ENCODE results near the gene TYROBP. TPM values are rescaled to one million over a fixed set of nuclear protein-coding genes. Genes with fewer than 3 reads are reported as not detected.
"Not testable (repeated sequence)": the region's sequence is repeated elsewhere in the genome, so short reads cannot be mapped to it uniquely, and the experiment has no call there.

Gene TYROBP
- total RNA-seq, 1 donor from 2014 or later = 31.5 TPM

- no peak overlapping the region for H3K4me3 ChIP-seq
- H3K4me1 ChIP-seq = peaks cover 3 to 10% of the 10 kb centered on the region in 2 donors
- no peak for DNase-seq (ENCODE audit: low spot score in 2 of 2)
- TF ChIP-seq, protein P1, sequence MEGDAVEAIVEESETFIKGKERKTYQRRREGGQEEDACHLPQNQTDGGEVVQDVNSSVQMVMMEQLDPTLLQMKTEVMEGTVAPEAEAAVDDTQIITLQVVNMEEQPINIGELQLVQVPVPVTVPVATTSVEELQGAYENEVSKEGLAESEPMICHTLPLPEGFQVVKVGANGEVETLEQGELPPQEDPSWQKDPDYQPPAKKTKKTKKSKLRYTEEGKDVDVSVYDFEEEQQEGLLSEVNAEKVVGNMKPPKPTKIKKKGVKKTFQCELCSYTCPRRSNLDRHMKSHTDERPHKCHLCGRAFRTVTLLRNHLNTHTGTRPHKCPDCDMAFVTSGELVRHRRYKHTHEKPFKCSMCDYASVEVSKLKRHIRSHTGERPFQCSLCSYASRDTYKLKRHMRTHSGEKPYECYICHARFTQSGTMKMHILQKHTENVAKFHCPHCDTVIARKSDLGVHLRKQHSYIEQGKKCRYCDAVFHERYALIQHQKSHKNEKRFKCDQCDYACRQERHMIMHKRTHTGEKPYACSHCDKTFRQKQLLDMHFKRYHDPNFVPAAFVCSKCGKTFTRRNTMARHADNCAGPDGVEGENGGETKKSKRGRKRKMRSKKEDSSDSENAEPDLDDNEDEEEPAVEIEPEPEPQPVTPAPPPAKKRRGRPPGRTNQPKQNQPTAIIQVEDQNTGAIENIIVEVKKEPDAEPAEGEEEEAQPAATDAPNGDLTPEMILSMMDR (IDR thresholded peaks at IDR 0.05) = no peak
- peaks cover 15 to 44% of the 10 kb centered on the region in 2 donors for H3K36me3 ChIP-seq
- no peaks in the 10 kb centered on the region for H3K27me3 ChIP-seq
- intact Hi-C loops (cut with DNase I) = loop anchor here (10.0 kb wide), 1 partner anchor 121 kb away; the partner anchor contains the start of gene ARHGAP33
- H3K9me3 ChIP-seq = no peaks in the 10 kb centered on the region
- no peak overlapping the region for H3K27ac ChIP-seq
These were observed 12.0 kb downstream of the TYROBP start for GRCh38 chr19:35895911-35896642.

- TF ChIP-seq, protein P1 (IDR thresholded peaks at IDR 0.05) = no peak
- Histone ChIP-seq H3K27ac (no peak overlapping the region), H3K36me3 (peaks cover 32 to 62% of the 10 kb centered on the region in 2 donors), H3K4me1 (peaks cover 3 to 10% of the 10 kb centered on the region in 2 donors), H3K27me3 (no peaks in the 10 kb centered on the region), H3K4me3 (no peak overlapping the region), H3K9me3 (no peaks in the 10 kb centered on the region)
- DNase-seq (ENCODE audit: low spot score in 2 of 2) = no peak
- intact Hi-C loops (cut with DNase I) = loop anchor here (10.0 kb wide), 1 partner anchor 120 kb away; the partner anchor contains the start of gene ARHGAP33
These were observed 13.8 kb downstream of the TYROBP start for GRCh38 chr19:35894342-35894741.

GRCh38 chr19:35891819-35892218 lies 16.3 kb downstream of the TYROBP start:
- H3K27ac ChIP-seq; H3K4me1 ChIP-seq; H3K27me3 ChIP-seq; H3K9me3 ChIP-seq; H3K4me3 ChIP-seq; DNase-seq (ENCODE audit: low spot score in 2 of 2): not testable (repeated sequence)
- H3K36me3 ChIP-seq = peaks cover 46 to 84% of the 10 kb centered on the region in 2 donors
- intact Hi-C loops (cut with DNase I) = loop anchor here (10.0 kb wide), 1 partner anchor 117 kb away; the partner anchor contains the start of gene ARHGAP33

DNA sequence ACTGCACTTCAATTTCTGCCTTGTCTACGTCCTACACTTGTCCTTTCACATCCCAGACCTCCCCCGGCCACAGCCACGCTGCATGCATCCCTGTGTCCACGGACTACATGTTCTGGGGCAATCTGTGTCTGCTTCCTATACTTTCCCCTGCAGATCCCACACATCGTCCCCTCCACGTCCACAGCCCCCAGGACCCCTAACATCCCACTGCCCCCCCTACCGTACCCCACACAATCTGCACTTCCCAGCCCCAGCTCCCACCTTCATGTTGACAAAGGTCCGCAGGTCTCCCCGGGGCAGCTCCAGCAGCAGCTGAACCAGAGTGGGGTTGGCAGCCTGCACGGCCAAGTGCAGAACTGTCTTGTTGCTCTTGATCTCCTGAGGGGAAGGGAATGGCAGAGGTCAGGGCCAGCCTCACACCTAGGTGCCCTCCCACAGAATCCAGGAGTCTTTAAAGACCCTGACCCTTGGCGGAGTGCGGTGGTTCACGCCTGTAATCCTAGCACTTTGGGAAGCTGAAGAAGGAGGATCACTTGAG lies 17.9 kb downstream of the TYROBP start:
- no peak for DNase-seq (ENCODE audit: low spot score in 2 of 2)
- intact Hi-C loops (cut with DNase I) = loop anchor here (10.0 kb wide), 1 partner anchor 115 kb away; the partner anchor contains the start of gene ARHGAP33
- H3K36me3 ChIP-seq = peaks cover 36 to 68% of the 10 kb centered on the region in 2 donors

DNA sequence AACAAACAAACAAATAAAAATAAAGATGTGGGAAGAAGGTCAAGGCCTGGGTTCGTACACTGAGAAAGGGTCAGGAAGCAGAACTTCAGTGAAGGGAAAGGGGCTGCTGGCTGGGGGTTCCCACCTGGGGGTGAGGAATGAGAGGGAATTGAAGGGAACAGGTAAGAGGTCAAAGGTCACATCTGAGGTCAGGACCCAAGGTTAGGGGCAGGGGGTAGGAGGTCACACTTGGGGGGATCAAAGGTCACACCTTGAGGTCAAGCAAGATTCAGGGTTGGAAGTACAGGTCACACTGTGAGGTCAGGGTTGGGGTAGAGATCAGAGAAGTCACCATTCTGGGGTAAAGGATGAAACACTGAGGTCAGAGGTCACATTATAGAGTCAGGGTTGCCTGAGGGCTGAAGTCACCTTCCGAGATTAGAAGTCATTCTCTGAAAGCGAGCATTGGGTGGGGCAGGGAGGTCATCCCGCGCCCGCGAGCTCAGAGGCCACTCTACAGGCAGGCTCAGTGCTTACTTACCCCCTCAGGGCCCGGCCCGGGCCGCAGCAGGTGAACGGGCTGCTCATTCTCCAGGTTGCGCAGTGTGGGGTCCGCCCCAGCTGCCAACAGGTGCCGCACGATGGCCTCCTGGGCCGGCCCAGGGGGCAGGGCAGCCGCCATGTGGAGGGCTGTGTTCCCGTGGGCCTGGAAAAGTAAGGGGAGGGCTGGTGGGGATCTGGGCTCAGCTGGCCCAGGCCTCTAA lies 18.6 kb downstream of the TYROBP start:
- intact Hi-C loops (cut with DNase I) = loop anchor here (10.0 kb wide), 1 partner anchor 115 kb away; the partner anchor contains the start of gene ARHGAP33
- H3K4me3 ChIP-seq = no peak overlapping the region
- TF ChIP-seq, protein P1 (IDR thresholded peaks at IDR 0.05) = no peak
- no peaks in the 10 kb centered on the region for H3K9me3 ChIP-seq
- peaks cover 36 to 61% of the 10 kb centered on the region in 2 donors for H3K36me3 ChIP-seq
- H3K27ac ChIP-seq = no peak overlapping the region
- no peak for DNase-seq (ENCODE audit: low spot score in 2 of 2)
- H3K27me3 ChIP-seq = no peaks in the 10 kb centered on the region
- H3K4me1 ChIP-seq = no peaks in the 10 kb centered on the region

More for the DNA sequence above, 17.9 kb downstream of the TYROBP start:
- H3K9me3 ChIP-seq = no peaks in the 10 kb centered on the region
- no peaks in the 10 kb centered on the region for H3K4me1 ChIP-seq
- no peak overlapping the region for H3K27ac ChIP-seq
- H3K27me3 ChIP-seq = no peaks in the 10 kb centered on the region
- no peak overlapping the region for H3K4me3 ChIP-seq
- TF ChIP-seq, protein P1 (IDR thresholded peaks at IDR 0.05) = no peak
